HepG2 (cell line): ENCODE measurements around the gene SRSF7.

ENCODE experiments used
- ARHGAP35 ChIP-seq: sonication (generic); formaldehyde crosslinking; IDR thresholded peaks from 2 replicates; pipeline ENCODE4 v1.9.0; 2022; ENCODE audit warnings: mild to moderate bottlenecking, inconsistent platforms, moderate library complexity, missing genetic modification reagents, borderline replicate concordance
- CEBPB ChIP-seq: IDR thresholded peaks from 2 replicates; pipeline ENCODE4 v1.6.1; 2011; ENCODE audit warnings: low read depth, low read length, improper control_type of control experiment, borderline replicate concordance
- ELF1 ChIP-seq: sonication (generic); formaldehyde crosslinking; IDR thresholded peaks from 2 replicates; pipeline ENCODE4 v1.4.0; 2020; ENCODE audit warnings: missing genetic modification reagents
- HDAC1 ChIP-seq: sonication (generic); formaldehyde crosslinking; IDR thresholded peaks from 2 replicates; pipeline ENCODE4 v1.5.1; 2020; ENCODE audit warnings: mild to moderate bottlenecking, missing genetic modification reagents
- KDM2A ChIP-seq: sonication (generic); formaldehyde crosslinking; IDR thresholded peaks from 2 replicates; pipeline ENCODE4 v1.4.0; 2020; ENCODE audit warnings: low read depth, missing genetic modification reagents, borderline replicate concordance
- MAX ChIP-seq: IDR thresholded peaks from 2 replicates; pipeline ENCODE4 v1.6.1; 2012; ENCODE audit warnings: inconsistent platforms
- MZF1 ChIP-seq: sonication (generic); formaldehyde crosslinking; IDR thresholded peaks from 2 replicates; pipeline ENCODE4 v1.8.1; 2023; ENCODE audit warnings: mild to moderate bottlenecking, missing genetic modification reagents, borderline replicate concordance
- U2AF2 ChIP-seq: fragments of 200-400 bp; formaldehyde crosslinking; IDR thresholded peaks from 2 replicates; pipeline ENCODE4 v1.6.1; 2017; ENCODE audit warnings: low read depth, mild to moderate bottlenecking, low read length
- ZFP41 ChIP-seq: sonication (generic); formaldehyde crosslinking; IDR thresholded peaks from 2 replicates; pipeline ENCODE4 v1.4.0; 2020; ENCODE audit warnings: mild to moderate bottlenecking, missing genetic modification reagents, borderline replicate concordance
- ZNF496 ChIP-seq: sonication (generic); formaldehyde crosslinking; IDR thresholded peaks from 2 replicates; pipeline ENCODE4 v1.8.1; 2023; ENCODE audit warnings: mild to moderate bottlenecking, moderate library complexity, missing genetic modification reagents; ENCODE audit not compliant: insufficient replicate concordance

- TF ChIP-seq ZFP41 (CRISPR knock-in tag) (no peak), MZF1 (no peak), ARHGAP35 (CRISPR knock-in tag) (no peak), HDAC1 (CRISPR knock-in tag) (no peak), U2AF2 (no peak), MAX (no peak), ELF1 (no peak), ZNF496 (CRISPR knock-in tag) (no peak), KDM2A (CRISPR knock-in tag) (no peak), CEBPB (no peak)
These were observed 41.5 kb downstream of the SRSF7 start for GRCh38 chr2:38709567-38710194.
